Measurements from ENCODE around the gene CAPN7.

CAPN7 gene

DNA sequence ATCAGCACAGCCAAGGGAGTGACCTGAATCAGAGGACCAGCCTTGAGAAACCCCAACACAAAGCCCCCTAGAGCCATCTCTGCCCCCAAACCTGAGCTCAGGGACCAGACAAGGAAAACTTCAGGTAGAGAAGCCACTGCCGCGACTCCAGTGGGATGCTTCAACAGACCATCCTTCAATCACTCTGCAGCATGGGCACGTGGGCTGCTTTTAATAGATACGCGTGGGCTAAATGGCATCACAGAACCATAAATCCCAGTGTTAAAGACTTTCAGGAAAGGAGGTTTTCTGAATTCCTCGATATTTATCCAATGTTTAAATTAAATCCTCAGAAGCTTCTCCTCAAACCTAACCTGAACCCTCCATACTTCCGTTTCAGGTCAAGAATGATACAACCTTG, 95.7 kb downstream of the CAPN7 start:
- DNase-seq = no peak

Measured in CD4-positive, alpha-beta T cell treated with Interferon alpha-2 for 1 hour (primary cell).